Tibial nerve (tissue), 4 donors: ENCODE data around the gene FHDC1. TPM values are rescaled to one million over a fixed set of nuclear protein-coding genes. Genes with fewer than 3 reads are reported as not detected.

Experiments
- DNase-seq, 2 donors: peaks; one replicate each; pipeline ENCODE4 v3.0.0-alpha.2; 2019; ENCODE audit warnings: low spot score in 2 of 2
- H3K27ac ChIP-seq, 4 donors: fragments of 200-600 bp; sonication (generic) in 3 of 4; one replicate each; pipeline ENCODE4 v1.5.1; 2017 to 2019; ENCODE audit warnings: mild to moderate bottlenecking in 1 of 4
- H3K27me3 ChIP-seq, 2 donors: fragments of 200-600 bp; sonication (generic) in 1 of 2; one replicate each; pipeline versions ENCODE4 v1.5.1 to v1.6.0; 2017 to 2019
- H3K36me3 ChIP-seq, 3 donors: fragments of 200-600 bp; sonication (generic); one replicate each; pipeline ENCODE4 v1.5.1; 2018 to 2019
- H3K4me1 ChIP-seq, 4 donors: fragments of 200-600 bp; sonication (generic) in 3 of 4; one replicate each; pipeline ENCODE4 v1.5.1; 2017 to 2019
- H3K4me3 ChIP-seq, 4 donors: fragments of 200-600 bp; sonication (generic) in 3 of 4; one replicate each; pipeline ENCODE4 v1.5.1; 2017 to 2019; ENCODE audit warnings: mild to moderate bottlenecking in 1 of 4, moderate library complexity in 1 of 4
- H3K9me3 ChIP-seq, 4 donors: fragments of 200-600 bp; sonication (generic) in 3 of 4; one replicate each; pipeline ENCODE4 v1.5.1; 2017 to 2019
- CTCF ChIP-seq, 5 experiments: fragments of 200-600 bp in 3 of 5; fragments of 450-650 bp in 2 of 5; sonication (generic) in 3 of 5; IDR thresholded peaks; one replicate each; pipeline ENCODE4 v1.5.1; 2016 to 2019; ENCODE audit warnings: antibody characterized with exemption in 5 of 5, mild to moderate bottlenecking in 3 of 5, moderate library complexity in 2 of 5
- EP300 ChIP-seq, 2 donors: sonication (generic); formaldehyde crosslinking; IDR thresholded peaks; one replicate each; pipeline ENCODE4 v1.6.1; 2017; ENCODE audit warnings: antibody characterized with exemption in 2 of 2, mild to moderate bottlenecking in 1 of 2
- POLR2A ChIP-seq, 2 donors: fragments of 450-650 bp; IDR thresholded peaks; one replicate each; pipeline ENCODE4 v1.6.1; 2017; ENCODE audit warnings: antibody characterized with exemption in 2 of 2, mild to moderate bottlenecking in 2 of 2, moderate library complexity in 2 of 2
- WGBS, 2 donors: methylation state at CpG; one replicate each; pipeline ENCODE4 v1.1.5; 2018; 5-methylcytosine and 5-hydroxymethylcytosine counted together
- total RNA-seq, 4 donors: library from RNA; depleted of rRNA; stranded (reverse); fragments of >200 nt; gene quantifications; one replicate each; pipeline ENCODE4 v1.1.0, GENCODE V29; 2016

Gene FHDC1
- total RNA-seq, 4 donors from 2014 or later = 2.2 to 7.9 (median 6.1) TPM

DNA sequence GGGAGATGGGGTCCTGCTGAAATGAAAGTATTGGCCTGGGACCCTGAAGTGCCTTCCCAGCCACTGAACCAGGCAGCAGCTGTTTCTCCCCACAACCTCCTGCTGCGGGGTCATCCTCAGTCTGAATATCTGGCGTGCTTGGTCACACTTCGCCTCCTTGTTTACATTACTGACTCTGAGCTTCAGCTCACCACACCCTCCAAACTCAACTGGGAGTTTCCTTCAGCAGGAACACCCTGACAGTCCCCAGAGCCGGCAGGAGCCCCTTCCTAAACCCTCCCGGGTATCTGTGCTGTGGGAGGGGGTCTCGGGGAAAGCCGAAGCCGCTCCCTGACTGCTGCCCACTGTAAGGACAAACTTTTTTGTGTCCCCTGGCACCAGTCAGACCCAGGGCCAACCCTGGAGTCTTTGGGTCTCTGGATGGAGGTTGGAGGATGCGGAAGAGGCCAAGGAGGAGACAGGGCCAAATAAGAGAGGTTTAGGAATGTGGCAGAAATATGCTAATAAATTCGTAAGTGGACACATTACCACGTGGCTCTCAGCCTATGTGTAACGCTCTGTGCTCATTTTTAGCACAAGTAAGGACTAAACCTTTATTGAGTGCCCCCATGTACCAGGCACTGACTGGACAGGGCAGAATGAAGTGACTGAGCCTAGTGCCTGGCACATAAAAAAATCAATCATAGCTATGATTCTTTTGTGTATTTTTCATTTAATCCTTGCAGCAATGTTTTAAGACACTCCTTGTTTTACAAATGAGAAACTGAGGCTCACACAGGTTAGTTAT is 20.7 kb downstream of the FHDC1 start:
- peaks cover 0 to 39% (median 9%) of the 10 kb centered on the region in 4 donors for H3K4me1 ChIP-seq
- H3K9me3 ChIP-seq = no peaks in the 10 kb centered on the region
- H3K27me3 ChIP-seq = no peaks in the 10 kb centered on the region
- WGBS, 2 donors = 58 to 61% methylated on average over 12 of the region's 12 CpGs
- no peak for TF ChIP-seq CTCF (IDR thresholded peaks at IDR 0.05)
- no peak for TF ChIP-seq POLR2A (IDR thresholded peaks at IDR 0.05)
- no peak for TF ChIP-seq EP300 (IDR thresholded peaks at IDR 0.05)
- H3K36me3 ChIP-seq = peaks cover 0 to 14% (median 0%) of the 10 kb centered on the region in 3 donors
- H3K4me3 ChIP-seq = no peak overlapping the region
- peak overlapping the region in 3 of 4 donors; percentile 20 to 71 (median 67) for H3K27ac ChIP-seq
- no peak for DNase-seq

DNA sequence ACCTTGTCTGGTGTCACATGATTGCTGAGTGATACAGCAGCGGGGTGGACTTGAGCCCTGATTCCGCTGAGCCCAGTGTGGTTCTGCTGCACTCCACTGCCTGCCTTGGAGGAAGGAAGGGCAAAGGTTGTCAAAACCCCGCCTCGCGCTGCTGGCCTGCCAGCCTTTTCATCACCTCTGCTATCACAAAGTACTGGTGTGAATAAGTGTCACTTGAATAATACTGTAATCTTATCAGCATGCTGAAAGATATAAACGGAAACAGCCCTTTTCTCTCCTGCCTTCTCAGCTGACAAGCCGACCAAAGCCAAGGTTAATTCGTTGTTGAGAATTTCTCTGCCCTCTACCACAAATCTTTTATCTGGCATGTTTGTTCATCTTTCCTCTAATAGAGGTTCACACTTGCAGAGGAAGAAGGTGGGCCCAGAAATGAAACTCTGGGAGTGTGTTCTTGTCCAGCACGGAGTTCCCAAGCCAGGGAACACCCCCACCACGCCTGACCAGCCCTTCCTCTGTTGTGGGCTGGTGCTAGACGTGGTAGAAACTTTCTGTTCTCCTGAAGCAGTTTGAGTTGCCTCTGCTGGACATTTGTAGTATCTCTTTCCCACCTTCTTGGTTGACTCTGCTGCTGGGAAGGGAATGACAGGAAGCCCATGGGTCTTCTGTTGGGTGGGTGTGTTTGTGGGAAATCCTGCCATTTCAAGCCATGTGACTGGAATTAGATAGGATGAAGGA is 21.5 kb downstream of the FHDC1 start:
- Histone ChIP-seq H3K27me3 (no peaks in the 10 kb centered on the region), H3K4me3 (no peak overlapping the region), H3K4me1 (peaks cover 0 to 46% (median 9%) of the 10 kb centered on the region in 4 donors), H3K36me3 (peaks cover 0 to 14% (median 0%) of the 10 kb centered on the region in 3 donors), H3K9me3 (no peaks in the 10 kb centered on the region), H3K27ac (peak overlapping the region in 3 of 4 donors; percentile 20 to 71 (median 67))
- TF ChIP-seq CTCF (IDR thresholded peaks at IDR 0.05) = no peak
- no peak for TF ChIP-seq EP300 (IDR thresholded peaks at IDR 0.05)
- no peak for TF ChIP-seq POLR2A (IDR thresholded peaks at IDR 0.05)
- 38 to 56% methylated on average over 11 of the region's 11 CpGs for WGBS, 2 donors
- DNase-seq = no peak

DNA sequence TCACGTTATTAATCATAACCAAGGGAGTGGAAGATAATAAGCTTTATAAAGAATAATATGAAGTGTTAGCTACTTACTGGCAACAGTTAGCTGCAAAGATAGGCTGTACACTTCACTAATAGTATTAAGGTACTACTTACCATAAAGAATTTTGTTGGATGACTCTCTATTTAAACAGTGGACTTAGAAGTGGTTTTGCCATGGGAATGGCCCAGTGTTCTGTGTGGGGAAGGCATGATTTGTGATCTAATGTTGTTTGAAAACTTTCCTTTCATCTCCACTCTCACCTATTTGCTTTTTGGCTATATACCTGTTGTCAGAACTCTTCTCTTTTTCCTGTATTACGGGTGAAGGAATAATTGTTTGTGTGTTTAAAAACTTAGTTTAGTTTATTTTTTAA is 23.0 kb downstream of the FHDC1 start:
- H3K27ac ChIP-seq = peak overlapping the region in 1 of 4 donors; percentile 28
- no peak overlapping the region for H3K4me3 ChIP-seq
- WGBS, 2 donors = 76 to 84% methylated on average over 2 of the region's 2 CpGs
- H3K36me3 ChIP-seq = peaks cover 0 to 13% (median 0%) of the 10 kb centered on the region in 3 donors
- no peaks in the 10 kb centered on the region for H3K27me3 ChIP-seq
- H3K9me3 ChIP-seq = no peaks in the 10 kb centered on the region
- H3K4me1 ChIP-seq = peaks cover 0 to 46% (median 9%) of the 10 kb centered on the region in 4 donors
- DNase-seq = no peak
- TF ChIP-seq CTCF (IDR thresholded peaks at IDR 0.05) (no peak), POLR2A (IDR thresholded peaks at IDR 0.05) (no peak), EP300 (IDR thresholded peaks at IDR 0.05) (no peak)

- Histone ChIP-seq H3K27me3 (no peaks in the 10 kb centered on the region), H3K27ac (peak overlapping the region in 1 of 4 donors; percentile 28)
- TF ChIP-seq POLR2A (IDR thresholded peaks at IDR 0.05) (no peak), CTCF (IDR thresholded peaks at IDR 0.05) (no peak), EP300 (IDR thresholded peaks at IDR 0.05) (no peak)
Observed at GRCh38 chr4:152960082-152960481, 24.0 kb downstream of the FHDC1 start.

More at GRCh38 chr4:152960082-152960481, 24.0 kb downstream of the FHDC1 start:
- Histone ChIP-seq H3K9me3 (no peaks in the 10 kb centered on the region), H3K36me3 (peaks cover 0 to 11% (median 0%) of the 10 kb centered on the region in 3 donors), H3K4me3 (no peak overlapping the region), H3K4me1 (peaks cover 0 to 46% (median 9%) of the 10 kb centered on the region in 4 donors)
- DNase-seq = no peak
- WGBS, 2 donors = 77 to 82% methylated on average over 3 of the region's 3 CpGs
